ENCODE results near the gene UBN1. TPM values are rescaled to one million over a fixed set of nuclear protein-coding genes. Genes with fewer than 3 reads are reported as not detected.
"Not testable (repeated sequence)": the region's sequence is repeated elsewhere in the genome, so short reads cannot be mapped to it uniquely, and the experiment has no call there.

UBN1 gene
- total RNA-seq, 2 donors from 2014 or later, result 25.5 to 27.7 TPM

DNA sequence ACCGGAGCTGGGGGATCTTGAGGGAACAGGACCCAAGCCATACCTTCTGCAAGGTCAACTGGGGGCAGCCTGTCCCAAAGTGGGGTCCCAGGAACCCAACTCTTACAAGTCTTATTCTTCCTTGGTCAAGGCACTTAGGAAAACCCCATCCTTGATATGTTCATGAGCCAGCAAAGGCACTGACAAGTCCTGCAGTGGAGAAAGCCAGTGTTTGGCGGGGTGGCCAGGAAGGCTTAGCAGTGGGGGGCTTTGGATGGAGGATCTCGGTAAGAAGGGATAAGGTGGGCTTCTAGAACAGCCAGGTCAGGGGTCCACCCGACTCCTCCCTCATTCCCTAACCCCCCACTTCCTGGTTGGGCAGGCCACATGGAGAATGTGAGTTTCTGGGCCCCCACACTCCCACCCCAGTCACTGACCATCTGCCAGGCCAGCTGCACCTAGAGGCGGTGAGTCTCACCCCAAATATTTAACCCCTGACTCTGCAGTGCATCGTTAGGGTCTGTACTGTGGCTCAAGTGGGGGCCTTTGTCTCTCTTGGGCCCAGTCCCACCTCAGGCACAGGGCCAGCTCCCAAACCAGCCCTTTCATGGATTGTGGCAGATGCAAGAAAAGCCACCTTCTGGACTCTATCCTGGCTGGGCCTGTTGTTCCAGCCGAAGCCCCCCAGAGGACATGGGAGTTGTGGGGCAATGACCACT lies 67.4 kb downstream of the UBN1 start:
- intact Hi-C loops (cut with DNase I), result no loop called here
- DNase-seq (ENCODE audit: low spot score), result no peak

DNA sequence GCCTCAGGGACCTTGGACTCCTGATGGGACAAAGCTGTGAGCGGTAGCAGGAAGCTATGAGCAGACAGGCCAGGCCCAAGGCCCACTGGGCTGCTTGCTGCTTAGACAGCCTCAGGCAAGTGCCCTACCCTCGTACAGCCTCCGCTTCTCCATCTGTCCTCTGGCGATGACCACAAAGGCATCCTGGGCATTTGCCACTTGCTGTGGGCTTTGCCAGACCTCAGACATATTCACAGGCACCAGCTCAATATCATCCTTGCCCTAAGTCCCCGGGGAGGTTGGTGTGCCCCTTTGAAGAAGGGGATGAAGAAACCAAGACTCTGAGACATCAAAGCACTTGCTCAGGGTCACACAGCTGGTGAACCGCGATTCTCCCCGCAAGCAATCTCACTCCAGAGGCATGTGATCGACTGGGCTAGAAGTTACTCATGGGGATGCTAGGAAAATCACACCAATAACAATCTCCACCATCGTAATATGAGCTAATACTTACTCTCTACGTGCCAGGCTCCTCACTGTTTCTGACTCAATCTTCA lies 68.0 kb downstream of the UBN1 start:
- no peak for DNase-seq (ENCODE audit: low spot score)
- intact Hi-C loops (cut with DNase I), result no loop called here

DNA sequence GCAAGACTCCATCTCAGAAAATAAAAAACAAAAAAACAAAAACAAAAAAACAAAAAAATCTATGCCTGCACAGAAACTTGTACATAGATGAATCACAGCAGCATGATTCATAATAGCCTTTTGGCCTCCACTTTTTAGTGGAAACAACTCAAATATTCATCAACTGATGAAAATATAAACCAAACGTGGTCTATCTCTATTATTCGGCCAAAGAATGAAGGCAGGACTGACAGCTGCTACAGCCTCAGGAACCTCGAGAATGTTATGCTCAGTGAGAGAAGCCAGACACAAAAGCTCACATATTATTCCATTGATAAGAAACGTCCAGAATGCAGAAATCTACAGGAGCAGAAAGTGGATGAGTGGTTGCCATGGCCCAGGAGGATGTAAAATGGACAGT lies 69.8 kb downstream of the UBN1 start:
- DNase-seq (ENCODE audit: low spot score), result no peak
- intact Hi-C loops (cut with DNase I), result no loop called here

DNA sequence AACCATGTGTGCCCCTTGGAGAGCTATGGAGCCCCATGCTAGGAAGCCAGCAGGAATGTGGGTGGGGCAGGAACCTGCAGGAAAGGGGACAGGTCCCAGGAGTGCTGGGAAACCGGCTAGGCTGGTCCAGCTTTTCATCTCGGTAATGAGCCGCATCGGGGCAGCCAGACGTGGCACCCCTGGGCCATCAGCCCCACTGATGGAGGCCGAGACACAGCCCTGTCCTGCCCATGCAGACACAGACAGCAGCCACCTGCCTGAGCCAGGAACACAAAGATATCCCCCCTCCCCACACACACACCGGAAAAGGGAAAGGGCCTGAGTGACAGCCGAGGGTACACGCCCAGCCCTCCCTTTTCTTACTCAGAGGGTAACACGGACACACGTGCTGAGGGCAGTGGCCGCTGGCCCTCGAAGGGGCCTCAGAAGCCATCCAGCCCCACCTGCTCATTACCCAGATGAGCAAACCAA lies 71.5 kb downstream of the UBN1 start:
- no peak for DNase-seq (ENCODE audit: low spot score)
- intact Hi-C loops (cut with DNase I), result no loop called here

DNA sequence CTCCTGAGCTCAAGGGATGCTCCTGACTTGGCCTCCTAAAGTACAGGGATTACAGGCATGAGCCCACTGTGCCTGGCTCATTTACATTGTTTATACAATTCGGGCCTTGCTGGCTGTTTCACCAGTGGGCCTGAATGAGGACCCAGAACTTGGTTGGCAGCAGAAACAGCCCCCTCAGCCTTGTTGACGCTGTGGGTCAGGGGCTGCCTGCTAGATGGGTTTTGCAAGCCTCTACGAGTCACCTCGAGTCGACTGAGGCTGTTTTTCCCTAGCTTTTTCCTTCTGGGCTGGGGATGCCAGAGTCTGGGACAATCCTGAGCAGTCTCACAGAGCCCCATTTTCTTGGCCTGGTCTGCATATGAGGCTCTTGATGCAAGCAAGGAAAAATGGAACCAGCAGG lies 73.5 kb downstream of the UBN1 start:
- no peak for DNase-seq (ENCODE audit: low spot score)
- intact Hi-C loops (cut with DNase I), result no loop called here

DNA sequence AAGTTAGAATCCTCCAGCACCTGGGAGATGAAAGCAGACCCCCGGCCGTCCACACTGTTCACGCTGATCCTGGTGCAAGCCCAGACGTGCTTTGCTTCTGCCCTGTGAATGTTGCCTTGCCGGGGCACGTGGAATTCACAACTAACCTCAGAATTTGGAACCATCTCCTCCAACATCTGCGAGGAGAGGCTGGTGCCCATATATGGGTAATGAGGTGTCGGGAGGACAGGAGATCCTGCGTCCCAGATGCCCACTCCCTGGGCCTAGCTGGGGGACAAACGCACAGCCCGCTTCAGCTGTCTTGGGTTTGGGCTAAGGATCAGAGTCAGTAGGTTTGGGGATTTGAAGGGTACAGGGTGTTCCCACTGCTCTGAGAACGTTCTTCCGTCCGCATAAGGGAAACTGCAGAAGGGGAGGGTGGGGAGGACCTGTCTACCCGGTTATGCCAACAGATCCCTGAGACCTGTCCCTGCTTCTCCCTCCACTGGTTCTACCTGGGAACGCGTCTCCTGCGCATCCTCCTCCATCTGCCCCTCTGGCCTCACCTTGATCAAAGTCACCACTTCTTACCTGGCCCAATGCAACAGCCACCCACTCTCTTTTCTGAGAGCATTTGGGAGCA lies 75.6 kb downstream of the UBN1 start:
- no peak for DNase-seq (ENCODE audit: low spot score)
- intact Hi-C loops (cut with DNase I), result no loop called here

DNA sequence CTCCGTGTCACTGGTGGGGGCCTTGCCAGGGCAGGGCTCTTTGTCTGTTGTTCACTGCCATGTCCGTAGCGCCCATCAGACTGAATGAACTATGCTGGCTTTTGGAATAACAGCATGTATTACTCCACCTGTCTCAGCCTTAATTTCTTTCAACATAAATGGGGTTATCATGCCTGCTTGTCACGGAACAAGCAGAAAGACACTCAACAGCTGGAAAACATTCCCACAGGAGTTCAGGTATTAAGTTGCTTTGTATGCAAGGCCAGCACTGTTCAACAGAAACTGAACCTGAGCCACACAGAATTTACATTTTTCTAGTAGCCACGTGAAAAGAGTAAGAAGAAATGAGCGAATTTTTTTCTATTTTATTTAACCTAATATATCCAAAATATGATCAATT lies 76.6 kb downstream of the UBN1 start:
- intact Hi-C loops (cut with DNase I), result no loop called here

DNA sequence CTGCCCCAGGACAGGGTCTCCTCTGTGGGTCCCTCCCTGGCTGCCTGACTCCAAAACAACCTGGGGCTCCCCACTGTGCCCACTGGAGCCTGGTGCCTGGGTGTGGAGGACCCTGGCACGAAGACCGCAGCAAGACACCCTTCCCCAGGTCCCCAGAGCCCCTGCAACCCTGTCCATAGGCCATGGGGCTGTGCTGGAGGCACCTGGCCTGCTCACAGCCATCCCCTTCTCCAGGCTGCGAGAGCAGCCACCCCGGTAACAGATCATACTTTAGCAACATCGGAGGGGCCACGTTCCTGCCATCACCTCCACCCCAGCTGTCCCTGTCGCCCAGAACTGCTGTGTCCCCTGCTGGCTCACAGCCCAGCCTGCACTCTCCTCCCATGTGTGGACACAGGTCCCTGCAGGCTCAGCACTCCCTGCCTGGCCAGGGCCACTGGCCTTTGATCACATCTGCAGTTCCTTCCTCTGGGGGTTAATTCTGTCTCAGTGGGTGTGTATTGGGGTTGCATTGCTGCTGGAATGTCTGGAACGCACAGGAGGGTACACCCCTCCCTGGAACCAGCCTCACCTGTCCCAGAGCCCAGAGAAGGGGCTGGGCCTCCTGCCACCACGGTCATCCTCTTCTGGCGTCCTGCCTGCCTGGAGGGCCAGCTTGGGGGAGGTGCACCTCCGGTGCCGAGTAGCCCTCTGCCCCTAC lies 77.5 kb downstream of the UBN1 start:
- DNase-seq (ENCODE audit: low spot score), result no peak
- intact Hi-C loops (cut with DNase I), result no loop called here

More for the DNA sequence above, 76.6 kb downstream of the UBN1 start:
- DNase-seq (ENCODE audit: low spot score), result no peak

DNA sequence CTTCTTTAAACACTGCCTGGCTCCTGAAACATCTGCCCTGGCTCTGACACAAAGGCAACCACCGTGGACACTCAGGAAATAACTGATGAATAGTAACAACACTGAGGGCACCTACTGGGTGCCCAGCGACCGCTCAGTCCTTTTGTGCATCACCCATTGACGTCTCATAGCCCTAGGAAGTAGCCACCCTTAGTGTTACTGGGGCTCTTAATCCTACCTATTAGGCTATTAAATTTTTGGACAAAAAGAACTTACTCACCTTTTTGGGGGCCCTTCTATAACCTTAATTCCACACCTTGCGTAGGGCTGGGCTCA lies 78.0 kb downstream of the UBN1 start:
- intact Hi-C loops (cut with DNase I), result no loop called here

DNA sequence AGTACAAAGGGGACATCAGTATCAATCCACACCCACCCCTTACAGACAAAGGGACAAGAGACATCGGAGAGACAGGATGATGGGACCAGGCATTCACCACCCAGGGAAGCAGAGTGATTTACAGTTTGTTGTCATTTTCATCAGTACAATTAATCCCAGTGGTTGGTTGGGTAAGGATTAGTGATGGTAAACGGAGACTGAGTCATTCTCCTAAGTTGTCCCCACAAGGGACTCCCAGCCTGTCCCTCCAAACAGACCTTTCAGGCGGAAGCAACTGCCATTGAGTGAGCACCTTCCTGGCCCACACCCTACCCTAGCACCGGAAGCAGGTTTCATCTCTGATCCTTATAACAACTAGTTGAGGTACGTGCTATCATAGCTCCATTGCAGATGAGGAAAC lies 78.5 kb downstream of the UBN1 start:
- intact Hi-C loops (cut with DNase I), result no loop called here
- DNase-seq (ENCODE audit: low spot score), result no peak

More for the DNA sequence above, 78.0 kb downstream of the UBN1 start:
- DNase-seq (ENCODE audit: low spot score), result no peak

DNA sequence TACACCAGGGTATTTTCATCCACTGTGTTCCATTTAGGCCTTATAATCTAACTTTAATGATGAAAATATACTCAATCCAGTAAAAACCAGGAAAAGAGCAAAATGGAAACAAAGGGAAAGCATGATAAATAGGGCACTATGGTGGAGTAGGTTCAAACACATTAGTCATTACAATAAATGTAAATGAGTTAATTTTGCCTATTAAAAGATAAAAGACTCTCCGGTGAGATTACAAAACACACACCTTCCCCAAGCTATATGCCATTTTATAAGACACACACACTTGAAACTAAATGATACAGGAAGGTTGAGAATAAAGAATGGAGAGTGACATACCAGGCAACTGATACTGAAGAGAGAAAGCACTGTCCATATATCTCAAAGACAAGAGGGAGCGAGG lies 79.6 kb downstream of the UBN1 start:
- no peak for DNase-seq (ENCODE audit: low spot score)
- intact Hi-C loops (cut with DNase I), result no loop called here

DNA sequence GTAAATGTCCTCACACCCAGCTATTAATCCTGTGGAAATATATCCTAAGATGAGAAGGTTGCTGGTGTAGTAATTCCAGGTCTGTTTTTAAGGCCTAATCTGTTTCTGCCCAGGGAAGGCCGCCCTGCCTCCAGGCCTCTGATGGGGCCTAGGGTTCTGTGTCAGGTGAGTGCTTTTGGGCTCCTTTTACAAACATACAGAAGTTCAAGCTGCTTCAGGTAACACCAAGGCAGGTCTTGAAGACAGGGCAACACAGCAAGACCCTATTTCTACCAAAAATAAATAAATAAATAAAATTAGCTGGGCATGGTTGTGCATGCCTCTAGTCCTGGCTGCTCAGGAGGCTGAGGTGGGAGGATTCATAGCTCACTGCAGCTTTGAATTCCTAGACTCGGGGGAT lies 80.4 kb downstream of the UBN1 start:
- intact Hi-C loops (cut with DNase I), result no loop called here
- DNase-seq (ENCODE audit: low spot score), result no peak

DNA sequence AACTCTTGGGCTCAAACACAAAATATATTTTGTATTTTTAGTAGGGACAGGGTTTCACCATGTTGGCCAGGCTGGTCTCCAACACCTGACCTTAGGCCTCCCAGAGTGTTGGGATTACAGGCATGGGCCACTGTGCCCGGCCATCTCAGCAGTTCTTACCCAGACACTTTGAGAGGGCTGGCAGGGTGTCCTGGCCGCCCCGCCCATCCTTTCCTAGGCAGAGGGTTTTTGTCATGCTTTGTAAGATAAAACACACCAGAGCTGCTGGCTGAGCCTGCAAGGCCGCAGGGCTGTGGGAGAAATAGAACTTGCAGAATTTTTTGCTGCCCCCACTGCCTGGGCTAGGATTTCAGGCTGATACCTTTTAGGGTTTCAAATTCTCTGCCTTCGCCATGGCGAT lies 80.9 kb downstream of the UBN1 start:
- intact Hi-C loops (cut with DNase I), result no loop called here
- no peak for DNase-seq (ENCODE audit: low spot score)

DNA sequence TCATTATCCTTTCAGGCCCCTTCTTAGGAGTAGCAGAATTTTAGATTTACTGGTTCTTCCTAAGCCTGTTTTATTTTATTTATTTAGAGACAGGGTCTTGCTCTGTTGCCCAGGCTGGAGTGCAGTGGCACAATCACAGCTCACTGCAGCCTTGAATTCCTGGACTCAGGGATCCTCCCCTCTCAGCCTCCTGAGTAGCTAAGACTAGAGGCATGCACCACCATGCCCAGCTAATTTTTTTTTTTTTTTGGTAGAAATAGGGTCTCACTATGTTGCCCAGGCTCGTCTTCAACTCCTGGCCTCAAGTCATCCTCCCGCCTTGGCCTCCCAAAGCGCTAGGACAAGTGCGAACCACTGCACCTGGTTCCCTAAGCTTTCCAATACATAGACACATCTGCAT lies 82.3 kb downstream of the UBN1 start:
- not testable (repeated sequence) for DNase-seq (ENCODE audit: low spot score)
- intact Hi-C loops (cut with DNase I), result loop anchor here in 1 of 2 donors (10.0 kb wide), 1 partner anchor 75 kb away; no protein-coding TSS in a partner anchor

DNA sequence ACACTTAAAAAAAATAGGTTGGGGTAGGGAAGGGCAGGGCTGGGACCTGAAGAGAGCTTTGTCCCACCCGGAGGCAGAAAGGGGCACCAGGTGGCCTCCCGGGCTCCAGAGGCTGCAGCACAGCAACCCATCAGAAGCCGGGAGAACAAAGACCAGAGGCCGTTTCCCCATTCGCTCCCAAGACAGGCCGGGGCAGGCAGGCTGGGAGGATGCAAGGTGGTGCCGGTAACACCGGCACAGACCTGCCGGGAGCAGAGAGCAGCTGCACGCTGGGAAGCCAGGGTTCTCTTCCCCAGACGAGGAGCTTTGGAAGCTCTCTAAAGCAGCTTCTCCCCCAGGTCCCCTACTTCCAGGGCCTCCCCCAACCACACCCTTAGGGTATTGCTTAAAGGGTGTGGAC lies 84.1 kb downstream of the UBN1 start:
- intact Hi-C loops (cut with DNase I), result loop anchor here in 1 of 2 donors (10.0 kb wide), 1 partner anchor 77 kb away; no protein-coding TSS in a partner anchor
- DNase-seq (ENCODE audit: low spot score), result no peak

Other genes starting within 250 kb of the UBN1 start
- gene UBALD1, start 232.6 kb upstream of the UBN1 start, total RNA-seq, result 10 to 100 TPM; 15.6 to 16.4 TPM
- gene MGRN1, start 222.7 kb upstream of the UBN1 start, total RNA-seq, result 10 to 100 TPM; 61.0 to 62.6 TPM
- 10 to 100 TPM; 10.7 to 14.2 TPM for gene NUDT16L1, start 153.9 kb upstream of the UBN1 start, total RNA-seq
- gene ANKS3, start 113.2 kb upstream of the UBN1 start, total RNA-seq, result 10 to 100 TPM; 17.0 to 17.8 TPM
- under 1 TPM; 0.32 to 0.43 TPM for gene DNAAF8, start 112.9 kb upstream of the UBN1 start, total RNA-seq
- 1 to 10 TPM; 7.9 TPM for gene ZNF500, start 80.3 kb upstream of the UBN1 start, total RNA-seq
- not detected for gene SEPTIN12, start 59.1 kb upstream of the UBN1 start, total RNA-seq
- not detected for gene SMIM22, start 52.1 kb upstream of the UBN1 start, total RNA-seq
- gene ROGDI, start 44.8 kb upstream of the UBN1 start, total RNA-seq, result 10 to 100 TPM; 12.9 to 23.5 TPM
- gene GLYR1, start 193 bp upstream of the UBN1 start, total RNA-seq, result 10 to 100 TPM; 72.2 to 72.3 TPM
- gene PPL, start 89.7 kb downstream of the UBN1 start, total RNA-seq, result 10 to 100 TPM; 23.8 to 24.1 TPM
- gene SEC14L5, start 110.8 kb downstream of the UBN1 start, total RNA-seq, result 1 to 10 TPM in 1 of 2 donors, under 1 TPM in 1; 0.86 to 1.1 TPM
- gene NAGPA, start 186.5 kb downstream of the UBN1 start, total RNA-seq, result 1 to 10 TPM; 5.9 to 6.3 TPM
- 10 to 100 TPM; 32.3 to 54.2 TPM for gene C16orf89, start 218.5 kb downstream of the UBN1 start, total RNA-seq
- 10 to 100 TPM; 14.7 to 16.4 TPM for gene ALG1, start 224.4 kb downstream of the UBN1 start, total RNA-seq